Measurements from ENCODE around the gene AIFM3. TPM values are rescaled to one million over a fixed set of nuclear protein-coding genes. Genes with fewer than 3 reads are reported as not detected.
"Not testable (repeated sequence)": the region's sequence is repeated elsewhere in the genome, so short reads cannot be mapped to it uniquely, and the experiment has no call there.

AIFM3 gene
- total RNA-seq, 2 donors from 2014 or later: 3.4 to 5.8 TPM

- Histone ChIP-seq H3K4me1 (ENCODE audit: control insufficient read depth in 1 of 2, low read depth in 2 of 2) (no peaks in the 10 kb centered on the region), H3K27ac (no peak overlapping the region), H3K27me3 (replicated peaks; ENCODE audit: insufficient read depth) (no peaks in the 10 kb centered on the region), H3K4me3 (no peak overlapping the region), H3K36me3 (no peaks in the 10 kb centered on the region), H3K9me3 (no peaks in the 10 kb centered on the region)
- ATAC-seq (ENCODE audit: insufficient number of reproducible peaks, low FRiP score, low read depth): no peak
- no peak for TF ChIP-seq CTCF (IDR thresholded peaks at IDR 0.05)
- no peak for DNase-seq (ENCODE audit: low spot score)
Measured at GRCh38 chr22:20970939-20971657, 4.0 kb downstream of the AIFM3 start.

- H3K4me3 ChIP-seq; DNase-seq (ENCODE audit: low spot score); H3K27me3 ChIP-seq (replicated peaks; ENCODE audit: insufficient read depth); H3K36me3 ChIP-seq; H3K27ac ChIP-seq; H3K9me3 ChIP-seq; H3K4me1 ChIP-seq (ENCODE audit: control insufficient read depth in 1 of 2, low read depth in 2 of 2); ATAC-seq (ENCODE audit: insufficient number of reproducible peaks, low FRiP score, low read depth): not testable (repeated sequence)
Measured at GRCh38 chr22:20972014-20972694, 5.1 kb downstream of the AIFM3 start.

- H3K27ac ChIP-seq: no peak overlapping the region
- no peaks in the 10 kb centered on the region for H3K4me1 ChIP-seq (ENCODE audit: control insufficient read depth in 1 of 2, low read depth in 2 of 2)
- ATAC-seq (ENCODE audit: insufficient number of reproducible peaks, low FRiP score, low read depth): no peak
- no peaks in the 10 kb centered on the region for H3K9me3 ChIP-seq
- no peak for DNase-seq (ENCODE audit: low spot score)
- H3K27me3 ChIP-seq (replicated peaks; ENCODE audit: insufficient read depth): no peaks in the 10 kb centered on the region
- no peak overlapping the region for H3K4me3 ChIP-seq
- no peaks in the 10 kb centered on the region for H3K36me3 ChIP-seq
- no peak for TF ChIP-seq CTCF (IDR thresholded peaks at IDR 0.05)
Measured at GRCh38 chr22:20972933-20973577, 6.0 kb downstream of the AIFM3 start.

- DNase-seq (ENCODE audit: low spot score) (no peak), ATAC-seq (ENCODE audit: insufficient number of reproducible peaks, low FRiP score, low read depth) (no peak)
- Histone ChIP-seq H3K36me3 (no peaks in the 10 kb centered on the region), H3K27ac (no peak overlapping the region), H3K9me3 (peaks cover 5% of the 10 kb centered on the region), H3K4me3 (no peak overlapping the region), H3K27me3 (replicated peaks; ENCODE audit: insufficient read depth) (no peaks in the 10 kb centered on the region), H3K4me1 (ENCODE audit: control insufficient read depth in 1 of 2, low read depth in 2 of 2) (no peaks in the 10 kb centered on the region)
- no peak for TF ChIP-seq CTCF (IDR thresholded peaks at IDR 0.05)
Measured at GRCh38 chr22:20973634-20974286, 6.7 kb downstream of the AIFM3 start.

GRCh38 chr22:20974336-20974955, 7.4 kb downstream of the AIFM3 start:
- Histone ChIP-seq H3K4me3 (no peak overlapping the region), H3K27ac (no peak overlapping the region), H3K27me3 (replicated peaks; ENCODE audit: insufficient read depth) (no peaks in the 10 kb centered on the region), H3K9me3 (peaks cover 7% of the 10 kb centered on the region), H3K4me1 (ENCODE audit: control insufficient read depth in 1 of 2, low read depth in 2 of 2) (peaks cover 0 to 1% of the 10 kb centered on the region in 2 donors), H3K36me3 (no peaks in the 10 kb centered on the region)
- no peak for DNase-seq (ENCODE audit: low spot score)
- TF ChIP-seq CTCF (IDR thresholded peaks at IDR 0.05): no peak
- no peak for ATAC-seq (ENCODE audit: insufficient number of reproducible peaks, low FRiP score, low read depth)

Data from thoracic aorta (tissue), 2 donors.